T-cell (primary cell): ENCODE results near the gene ANKRD65. TPM values are rescaled to one million over a fixed set of nuclear protein-coding genes. Genes with fewer than 3 reads are reported as not detected.

Experiments
- ATAC-seq, 4 experiments: fragments of 200-7000 bp in 3 of 4; fragments of 150-1000 bp in 1 of 4; cut with Tn5 transposase; replicated peaks in 1 of 4; 1 replicate in 3 of 4; 2 replicates in 1 of 4; pipeline ENCODE4 v1.10.0; 2021; ENCODE audit warnings: moderate library complexity in 3 of 4, mild to moderate bottlenecking in 2 of 4, moderate number of reproducible peaks in 1 of 4
- CTCF ChIA-PET, 2 donors: fragments of 300-600 bp; sonication (Branson Sonifier 250); formaldehyde crosslinking; loops; one replicate each; lab custom pipeline; 2022; ENCODE audit warnings: antibody characterized with exemption in 2 of 2; lab: Charles Lee
- POLR2A ChIA-PET, 2 donors: fragments of 300-600 bp; sonication (Branson Sonifier 250); formaldehyde crosslinking; loops; one replicate each; lab custom pipeline; 2022; ENCODE audit warnings: antibody characterized with exemption in 2 of 2; lab: Charles Lee
- DNase-seq, 35 experiments: peaks; one replicate each; pipeline versions ENCODE4 v3.0.0 to v3.0.0-alpha.2; 2013 to 2023
- H3K27ac ChIP-seq: one replicate; pipeline ENCODE4 v1.5.1; 2013; ENCODE audit warnings: low read length
- H3K27me3 ChIP-seq, 2 experiments: replicated peaks in 1 of 2; 1 replicate in 1 of 2; 2 replicates in 1 of 2; pipeline versions ENCODE4 v1.6.1 to v1.7.0; 2013; ENCODE audit warnings: low read length in 1 of 2, mixed read lengths in 1 of 2; ENCODE audit not compliant: control insufficient read depth in 2 of 2, insufficient read depth in 2 of 2; ENCODE audit errors: extremely low read depth in 1 of 2
- H3K36me3 ChIP-seq, 2 donors: 1 replicate in 1 of 2; 2 replicates in 1 of 2; pipeline versions ENCODE4 v1.6.1 to v1.7.0; 2013; ENCODE audit warnings: low read length in 1 of 2; ENCODE audit not compliant: control insufficient read depth in 2 of 2, insufficient read depth in 1 of 2; ENCODE audit errors: extremely low read depth in 1 of 2
- H3K4me1 ChIP-seq, 2 experiments: 1 replicate in 1 of 2; 2 replicates in 1 of 2; pipeline versions ENCODE4 v1.6.1 to v1.7.0; 2013; ENCODE audit warnings: low read length in 2 of 2, mixed read lengths in 1 of 2; ENCODE audit not compliant: insufficient read depth in 2 of 2, control insufficient read depth in 1 of 2; ENCODE audit errors: extremely low read depth in 1 of 2
- H3K4me3 ChIP-seq, 2 donors: 1 replicate in 1 of 2; 2 replicates in 1 of 2; pipeline versions ENCODE4 v1.5.1 to v1.7.0; 2013; ENCODE audit warnings: mild to moderate bottlenecking in 2 of 2, low read length in 1 of 2, moderate library complexity in 1 of 2; ENCODE audit not compliant: control insufficient read depth in 1 of 2; ENCODE audit errors: extremely low read depth in 1 of 2
- H3K9me3 ChIP-seq: 2 replicates; pipeline ENCODE4 v1.7.0; 2013
- H3K27ac Mint-ChIP-seq, 2 donors: one replicate each; pipeline ENCODE4 v1.8.0; 2020 to 2021; ENCODE audit warnings: mild to moderate bottlenecking in 2 of 2, mixed read lengths in 2 of 2
- H3K27me3 Mint-ChIP-seq, 2 donors: one replicate each; pipeline ENCODE4 v1.8.0; 2021 to 2022; ENCODE audit warnings: mixed read lengths in 2 of 2
- H3K36me3 Mint-ChIP-seq: one replicate; pipeline ENCODE4 v1.8.0; 2021; ENCODE audit warnings: mixed read lengths
- H3K4me1 Mint-ChIP-seq, 3 donors: one replicate each; pipeline ENCODE4 v1.8.0; 2020 to 2022; ENCODE audit warnings: mixed read lengths in 3 of 3, mild to moderate bottlenecking in 1 of 3
- H3K4me3 Mint-ChIP-seq, 3 donors: one replicate each; pipeline ENCODE4 v1.8.0; 2020 to 2022; ENCODE audit warnings: mild to moderate bottlenecking in 3 of 3, mixed read lengths in 3 of 3, moderate library complexity in 3 of 3
- H3K9me3 Mint-ChIP-seq, 3 donors: one replicate each; pipeline ENCODE4 v1.8.0; 2020 to 2022; ENCODE audit warnings: mixed read lengths in 3 of 3
- WGBS: methylation state at CpG from one replicate; pipeline ENCODE4 v1.1.5; 2013; ENCODE audit warnings: missing lambda C conversion rate; ENCODE audit not compliant: insufficient coverage; 5-methylcytosine and 5-hydroxymethylcytosine counted together
- total RNA-seq, 35 experiments: library from RNA in 6 of 35; stranded (reverse) in 6 of 35; fragments of 120-200 nt in 1 of 35; gene quantifications; one replicate each; pipeline versions ENCODE4 v1.2.1 to v1.2.4 and lab custom pipeline; 2013 to 2026

ANKRD65 gene
- total RNA-seq, 5 donors from 2014 or later (not counting 1 experiment from before 2014, with no cell fraction given) = 0.20 TPM; not detected in 4

- Mint-ChIP-seq H3K9me3 (no peaks in the 10 kb centered on the region), H3K27me3 (peaks cover 14 to 43% of the 10 kb centered on the region in 2 donors), H3K4me1 (peaks cover 3 to 7% (median 3%) of the 10 kb centered on the region in 3 donors), H3K36me3 (no peaks in the 10 kb centered on the region), H3K27ac (no peak overlapping the region), H3K4me3 (no peak overlapping the region)
- H3K9me3 ChIP-seq = no peaks in the 10 kb centered on the region
- ATAC-seq (no peak), DNase-seq (no peak)
- POLR2A ChIA-PET = no interaction called here
- CTCF ChIA-PET = no interaction called here
- H3K27ac ChIP-seq = no peak overlapping the region
- no peak overlapping the region for H3K4me3 ChIP-seq
- H3K36me3 ChIP-seq = no peaks in the 10 kb centered on the region
- WGBS = 83% methylated on average over 4 of the region's 12 CpGs
- peaks cover 0 to 82% of the 10 kb centered on the region in 2 experiments for H3K27me3 ChIP-seq
- peaks cover 0 to 14% of the 10 kb centered on the region in 2 experiments for H3K4me1 ChIP-seq
Observed at GRCh38 chr1:1425426-1425752, 4.3 kb upstream of the ANKRD65 start.

GRCh38 chr1:1424707-1425106, 3.6 kb upstream of the ANKRD65 start:
- H3K27ac Mint-ChIP-seq = no peak overlapping the region
- 98% methylated on average over 5 of the region's 15 CpGs for WGBS
- H3K9me3 ChIP-seq = no peaks in the 10 kb centered on the region
- POLR2A ChIA-PET = no interaction called here
- no peaks in the 10 kb centered on the region for H3K36me3 Mint-ChIP-seq
- H3K4me1 ChIP-seq = peaks cover 0 to 14% of the 10 kb centered on the region in 2 experiments
- no peaks in the 10 kb centered on the region for H3K36me3 ChIP-seq
- H3K9me3 Mint-ChIP-seq = no peaks in the 10 kb centered on the region
- H3K4me1 Mint-ChIP-seq = peaks cover 3 to 7% (median 3%) of the 10 kb centered on the region in 3 donors
- DNase-seq (no peak), ATAC-seq (no peak)
- H3K27me3 Mint-ChIP-seq = peaks cover 11 to 40% of the 10 kb centered on the region in 2 donors
- no peak overlapping the region for H3K27ac ChIP-seq
- H3K4me3 Mint-ChIP-seq = no peak overlapping the region
- peaks cover 0 to 77% of the 10 kb centered on the region in 2 experiments for H3K27me3 ChIP-seq
- no peak overlapping the region for H3K4me3 ChIP-seq
- CTCF ChIA-PET = no interaction called here

DNA sequence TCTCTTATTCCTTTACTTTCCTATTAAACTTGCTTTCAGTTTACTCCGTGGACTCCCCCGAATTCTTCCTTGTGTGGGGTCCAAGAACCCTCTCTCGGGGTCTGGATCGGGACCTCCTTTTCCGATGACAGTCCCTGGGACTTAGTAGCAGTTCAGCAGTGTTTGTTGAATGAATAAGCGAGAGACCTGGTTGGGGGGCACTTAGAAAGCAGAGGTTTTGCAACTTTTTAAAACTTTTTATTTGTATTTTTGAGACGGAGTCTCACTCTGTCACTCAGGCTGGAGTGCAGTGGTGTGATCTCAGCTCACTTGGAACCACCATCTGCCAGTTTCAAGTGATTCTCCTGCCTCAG, 2.1 kb upstream of the ANKRD65 start:
- Mint-ChIP-seq H3K9me3 (no peaks in the 10 kb centered on the region), H3K27ac (no peak overlapping the region), H3K4me3 (no peak overlapping the region), H3K27me3 (peaks cover 7 to 33% of the 10 kb centered on the region in 2 donors), H3K36me3 (no peaks in the 10 kb centered on the region), H3K4me1 (peaks cover 0 to 2% (median under 1%) of the 10 kb centered on the region in 3 donors)
- DNase-seq = no peak
- POLR2A ChIA-PET = no interaction called here
- 100% methylated on average over 3 of the region's 7 CpGs for WGBS
- Histone ChIP-seq H3K4me1 (peaks cover 0 to 14% of the 10 kb centered on the region in 2 experiments), H3K4me3 (no peak overlapping the region), H3K36me3 (no peaks in the 10 kb centered on the region), H3K27ac (no peak overlapping the region), H3K9me3 (no peaks in the 10 kb centered on the region), H3K27me3 (peaks cover 0 to 71% of the 10 kb centered on the region in 2 experiments)
- CTCF ChIA-PET = no interaction called here
- no peak for ATAC-seq

GRCh38 chr1:1422465-1423244, 1.6 kb upstream of the ANKRD65 start:
- ATAC-seq = no peak
- H3K27ac Mint-ChIP-seq = no peak overlapping the region
- peaks cover 7 to 34% of the 10 kb centered on the region in 2 donors for H3K27me3 Mint-ChIP-seq
- no peaks in the 10 kb centered on the region for H3K9me3 Mint-ChIP-seq
- peaks cover 0 to 69% of the 10 kb centered on the region in 2 experiments for H3K27me3 ChIP-seq
- no peaks in the 10 kb centered on the region for H3K9me3 ChIP-seq
- H3K4me3 ChIP-seq = no peak overlapping the region
- no peak overlapping the region for H3K27ac ChIP-seq
- H3K4me1 Mint-ChIP-seq = peaks cover 0 to 2% (median 0%) of the 10 kb centered on the region in 3 donors
- H3K36me3 ChIP-seq = no peaks in the 10 kb centered on the region
- ChIA-PET CTCF (no interaction called here), POLR2A (no interaction called here)
- 62% methylated on average over 23 of the region's 29 CpGs for WGBS
- H3K36me3 Mint-ChIP-seq = no peaks in the 10 kb centered on the region
- H3K4me1 ChIP-seq = peaks cover 0 to 14% of the 10 kb centered on the region in 2 experiments
- no peak for DNase-seq
- H3K4me3 Mint-ChIP-seq = no peak overlapping the region

DNA sequence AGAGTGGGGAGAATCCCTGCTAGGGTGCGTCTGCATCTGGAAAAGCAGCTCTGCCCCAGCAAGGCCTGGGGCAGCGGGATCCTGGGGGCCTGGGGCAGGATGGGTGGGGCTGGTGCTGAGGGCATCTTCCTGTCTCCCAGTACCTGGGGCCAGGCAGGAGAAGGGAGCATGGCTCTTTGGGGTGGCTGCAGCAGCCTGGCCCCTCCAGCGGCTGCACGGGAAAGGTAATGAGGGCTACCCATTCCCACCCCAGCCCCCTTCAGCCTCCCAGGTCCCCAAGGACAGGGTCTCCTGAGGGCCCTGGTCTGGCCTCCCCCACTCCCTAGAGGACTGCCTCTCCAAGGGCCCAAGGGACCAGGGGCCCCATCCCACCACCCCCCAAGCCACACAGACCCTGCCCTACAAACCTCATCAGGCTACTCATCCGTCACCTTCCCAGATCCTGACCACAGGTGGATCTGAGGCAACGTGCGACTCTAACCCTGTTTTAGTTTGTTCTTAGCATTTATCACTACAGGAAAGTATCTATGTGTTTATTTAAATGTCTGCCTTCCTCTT, 910 bp upstream of the ANKRD65 start:
- H3K27ac ChIP-seq = no peak overlapping the region
- POLR2A ChIA-PET = no interaction called here
- CTCF ChIA-PET = no interaction called here
- H3K27me3 ChIP-seq = peaks cover 0 to 67% of the 10 kb centered on the region in 2 experiments
- peaks cover 0 to 12% of the 10 kb centered on the region in 2 experiments for H3K4me1 ChIP-seq
- DNase-seq (no peak), ATAC-seq (no peak)
- Mint-ChIP-seq H3K27me3 (peaks cover 7 to 34% of the 10 kb centered on the region in 2 donors), H3K9me3 (no peaks in the 10 kb centered on the region), H3K4me1 (peaks cover 0 to 2% (median 0%) of the 10 kb centered on the region in 3 donors), H3K36me3 (no peaks in the 10 kb centered on the region), H3K27ac (no peak overlapping the region), H3K4me3 (no peak overlapping the region)
- no peaks in the 10 kb centered on the region for H3K36me3 ChIP-seq
- 93% methylated on average over 2 of the region's 7 CpGs for WGBS
- no peak overlapping the region for H3K4me3 ChIP-seq
- H3K9me3 ChIP-seq = no peaks in the 10 kb centered on the region

- H3K4me3 ChIP-seq = no peak overlapping the region
- Mint-ChIP-seq H3K9me3 (no peaks in the 10 kb centered on the region), H3K27ac (no peak overlapping the region), H3K4me3 (peak overlapping the region in 1 of 3 donors; percentile 42), H3K27me3 (peaks cover 7 to 31% of the 10 kb centered on the region in 2 donors), H3K36me3 (no peaks in the 10 kb centered on the region), H3K4me1 (peaks cover 0 to 2% (median 0%) of the 10 kb centered on the region in 3 donors)
- H3K36me3 ChIP-seq = no peaks in the 10 kb centered on the region
- H3K27me3 ChIP-seq = peaks cover 0 to 55% of the 10 kb centered on the region in 2 experiments
- ChIA-PET CTCF (no interaction called here), POLR2A (no interaction called here)
- H3K9me3 ChIP-seq = no peaks in the 10 kb centered on the region
- ATAC-seq (no peak), DNase-seq (no peak)
- peaks cover 0 to 4% of the 10 kb centered on the region in 2 experiments for H3K4me1 ChIP-seq
- H3K27ac ChIP-seq = no peak overlapping the region
- 87% methylated on average over 7 of the region's 12 CpGs for WGBS
Observed at GRCh38 chr1:1420654-1421141, 378 bp downstream of the ANKRD65 start.
